Measurements from ENCODE around the gene GMPR2.
A peak's percentile ranks its signal among the peaks of the same experiment; 100 is the strongest.
"Not testable (repeated sequence)": the region's sequence is repeated elsewhere in the genome, so short reads cannot be mapped to it uniquely, and the experiment has no call there.

GMPR2 gene

DNA sequence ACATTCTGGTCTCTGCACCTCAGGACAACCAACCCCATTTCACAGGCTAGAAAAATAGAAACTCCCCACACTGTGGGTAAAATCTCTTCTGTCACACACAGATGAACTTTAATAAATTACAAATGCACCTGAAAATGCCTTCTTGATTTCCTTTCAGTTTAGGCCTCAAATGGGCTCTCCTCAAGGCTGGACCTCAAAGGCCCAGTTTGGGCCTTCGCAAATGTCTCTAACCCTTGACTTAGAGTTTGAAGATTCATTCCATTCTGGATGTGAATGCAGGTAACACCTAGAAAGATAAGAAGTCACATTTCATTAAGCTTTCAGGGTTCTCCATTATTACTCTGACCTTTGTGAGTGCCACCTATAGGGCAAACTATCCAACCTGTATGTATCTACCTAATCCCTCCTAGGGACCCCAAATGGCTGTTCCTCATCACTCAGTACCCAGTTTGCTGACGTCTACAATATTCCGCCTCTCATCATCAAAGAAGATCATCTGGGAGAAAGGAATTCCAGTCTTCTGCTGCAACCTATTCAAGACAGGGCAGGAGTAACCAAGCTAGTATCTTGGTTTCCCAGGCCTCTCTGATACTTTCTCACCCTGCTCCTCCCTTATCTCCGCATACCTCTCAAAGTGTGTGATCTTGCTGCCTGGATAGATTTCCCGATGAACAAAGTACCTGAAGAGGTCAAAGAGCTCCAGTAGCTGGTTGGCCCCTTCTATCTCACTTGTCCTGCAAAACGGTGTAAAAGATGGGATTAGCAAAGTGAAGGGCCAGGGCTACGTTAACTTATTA lies 18.7 kb upstream of the GMPR2 start:
- TF ChIP-seq, protein P1, sequence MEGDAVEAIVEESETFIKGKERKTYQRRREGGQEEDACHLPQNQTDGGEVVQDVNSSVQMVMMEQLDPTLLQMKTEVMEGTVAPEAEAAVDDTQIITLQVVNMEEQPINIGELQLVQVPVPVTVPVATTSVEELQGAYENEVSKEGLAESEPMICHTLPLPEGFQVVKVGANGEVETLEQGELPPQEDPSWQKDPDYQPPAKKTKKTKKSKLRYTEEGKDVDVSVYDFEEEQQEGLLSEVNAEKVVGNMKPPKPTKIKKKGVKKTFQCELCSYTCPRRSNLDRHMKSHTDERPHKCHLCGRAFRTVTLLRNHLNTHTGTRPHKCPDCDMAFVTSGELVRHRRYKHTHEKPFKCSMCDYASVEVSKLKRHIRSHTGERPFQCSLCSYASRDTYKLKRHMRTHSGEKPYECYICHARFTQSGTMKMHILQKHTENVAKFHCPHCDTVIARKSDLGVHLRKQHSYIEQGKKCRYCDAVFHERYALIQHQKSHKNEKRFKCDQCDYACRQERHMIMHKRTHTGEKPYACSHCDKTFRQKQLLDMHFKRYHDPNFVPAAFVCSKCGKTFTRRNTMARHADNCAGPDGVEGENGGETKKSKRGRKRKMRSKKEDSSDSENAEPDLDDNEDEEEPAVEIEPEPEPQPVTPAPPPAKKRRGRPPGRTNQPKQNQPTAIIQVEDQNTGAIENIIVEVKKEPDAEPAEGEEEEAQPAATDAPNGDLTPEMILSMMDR (IDR thresholded peaks at IDR 0.05; ENCODE audit: borderline replicate concordance, extremely low read depth, low read length, poor library complexity, severe bottlenecking), result peak; percentile 9
- no peak for TF ChIP-seq EZH2 (IDR thresholded peaks at IDR 0.05; ENCODE audit: borderline replicate concordance, low read depth, low read length, severe bottlenecking)
- peaks cover 37% of the 10 kb centered on the region for H3K36me3 ChIP-seq (ENCODE audit: insufficient read depth, low read length)

DNA sequence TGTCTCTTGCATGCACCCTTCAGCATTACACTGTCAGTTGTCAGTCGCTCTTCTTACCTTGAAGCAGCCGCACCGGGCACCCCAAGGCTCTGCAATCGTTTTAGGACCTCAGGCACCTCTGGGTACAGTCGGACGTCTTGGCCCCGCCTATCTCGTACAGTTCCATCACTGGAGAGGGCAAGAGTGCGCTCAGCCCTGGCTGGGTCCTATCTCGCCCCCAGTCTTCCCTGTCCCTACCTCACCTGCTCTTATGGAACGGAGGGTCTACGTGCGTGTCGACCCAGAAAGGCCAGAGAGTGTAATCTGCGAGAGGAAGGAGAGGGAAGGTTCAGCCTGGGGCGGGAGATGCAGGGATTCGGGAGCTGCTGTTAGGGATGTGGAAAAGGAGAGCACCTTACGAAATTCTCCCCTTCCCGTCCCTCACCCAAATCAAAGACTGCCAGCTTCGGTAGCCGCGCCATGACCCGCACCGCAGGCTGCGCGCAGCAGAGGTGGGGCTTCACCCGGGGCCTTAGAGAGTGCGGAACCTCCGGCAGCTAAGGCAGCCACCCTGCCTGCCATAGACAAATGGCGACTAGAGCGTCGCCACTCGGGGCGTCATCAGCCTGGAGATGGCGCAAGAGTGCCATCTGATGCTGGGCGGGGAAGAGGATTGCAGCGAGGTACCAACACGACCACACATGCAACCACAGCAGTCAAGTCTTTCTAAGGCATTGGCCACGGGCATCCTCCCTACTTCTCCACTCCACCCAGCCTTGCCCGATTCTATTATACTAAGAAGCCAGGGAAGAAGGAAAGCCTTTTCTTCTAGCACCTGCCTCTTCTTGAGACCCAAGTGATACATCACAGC lies 17.0 kb upstream of the GMPR2 start, which contains the start of gene MDP1:
MDP1 (minus strand) TSS at position 572 of the 850 bp plus-strand sequence; CDS start at position 461, 111 bp downstream.
- peak; percentile 89 for DNase-seq
- Histone ChIP-seq H3K79me2 (ENCODE audit: insufficient read depth, low read length) (peaks cover 54% of the 10 kb centered on the region), H3K4me2 (ENCODE audit: insufficient read depth, low read length) (peak within 1 kb of the TSS; percentile 92), H3K4me1 (ENCODE audit: insufficient read depth, low read length) (peaks cover 47% of the 10 kb centered on the region), H3K27me3 (ENCODE audit: insufficient read depth, low read length, poor library complexity) (no peaks in the 10 kb centered on the region), H2AFZ (ENCODE audit: low read depth, low read length) (peak within 1 kb of the TSS; percentile 92), H4K20me1 (ENCODE audit: insufficient read depth, low read length) (no peaks in the 10 kb centered on the region), H3K9me3 (ENCODE audit: insufficient read depth, low read length, severe bottlenecking) (no peaks in the 10 kb centered on the region), H3K36me3 (ENCODE audit: insufficient read depth, low read length) (peaks cover 20% of the 10 kb centered on the region), H3K9ac (ENCODE audit: low read depth, low read length) (peak within 1 kb of the TSS; percentile 84), H3K27ac (ENCODE audit: low read length) (peak within 1 kb of the TSS; percentile 80), H3K4me3 (ENCODE audit: low read depth in 1 of 2, low read length in 2 of 2) (peak within 1 kb of the TSS; percentile 61 to 89)
- peak; percentile 73 for ATAC-seq (ENCODE audit: insufficient read depth, low read depth)
- TF ChIP-seq, protein P1 (IDR thresholded peaks at IDR 0.05; ENCODE audit: borderline replicate concordance, extremely low read depth, low read length, poor library complexity, severe bottlenecking), result peak; percentile 91
- TF ChIP-seq EZH2 (IDR thresholded peaks at IDR 0.05; ENCODE audit: borderline replicate concordance, low read depth, low read length, severe bottlenecking), result no peak

More for the DNA sequence above, 18.7 kb upstream of the GMPR2 start:
- no peak for DNase-seq
- Histone ChIP-seq H3K4me3 (ENCODE audit: low read depth in 1 of 2, low read length in 2 of 2) (peak overlapping the region; percentile 61 to 89; a peak in 3 of 4 replicates), H4K20me1 (ENCODE audit: insufficient read depth, low read length) (no peaks in the 10 kb centered on the region), H3K27ac (ENCODE audit: low read length) (peak overlapping the region; percentile 86), H3K27me3 (ENCODE audit: insufficient read depth, low read length, poor library complexity) (no peaks in the 10 kb centered on the region), H3K9me3 (ENCODE audit: insufficient read depth, low read length, severe bottlenecking) (no peaks in the 10 kb centered on the region), H3K79me2 (ENCODE audit: insufficient read depth, low read length) (peaks cover 49% of the 10 kb centered on the region), H3K4me2 (ENCODE audit: insufficient read depth, low read length) (peak overlapping the region; percentile 92), H3K4me1 (ENCODE audit: insufficient read depth, low read length) (peaks cover 47% of the 10 kb centered on the region), H2AFZ (ENCODE audit: low read depth, low read length) (peak overlapping the region; percentile 90), H3K9ac (ENCODE audit: low read depth, low read length) (peak overlapping the region; percentile 84)
- ATAC-seq (ENCODE audit: insufficient read depth, low read depth), result no peak

DNA sequence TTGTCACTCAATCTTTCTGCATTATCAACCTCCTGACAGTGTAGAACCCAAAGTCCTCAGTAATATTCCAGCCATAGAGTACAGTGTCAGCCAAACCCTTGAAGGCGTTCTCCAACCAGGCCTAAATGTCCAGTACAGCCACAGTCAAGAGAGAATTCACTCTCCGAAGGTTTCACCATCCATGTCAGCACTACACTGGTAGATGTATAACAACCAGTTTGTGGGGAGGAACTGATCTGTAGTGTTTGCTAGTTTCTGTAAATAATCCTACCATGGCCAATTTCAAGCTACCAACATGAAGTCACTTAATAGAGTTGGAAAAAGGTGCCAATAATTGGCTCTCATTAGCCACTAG lies 16.4 kb upstream of the GMPR2 start:
- H4K20me1 ChIP-seq (ENCODE audit: insufficient read depth, low read length), result no peaks in the 10 kb centered on the region
- peaks cover 15% of the 10 kb centered on the region for H3K36me3 ChIP-seq (ENCODE audit: insufficient read depth, low read length)
- TF ChIP-seq EZH2 (IDR thresholded peaks at IDR 0.05; ENCODE audit: borderline replicate concordance, low read depth, low read length, severe bottlenecking), result no peak
- TF ChIP-seq, protein P1 (IDR thresholded peaks at IDR 0.05; ENCODE audit: borderline replicate concordance, extremely low read depth, low read length, poor library complexity, severe bottlenecking), result no peak
- no peaks in the 10 kb centered on the region for H3K27me3 ChIP-seq (ENCODE audit: insufficient read depth, low read length, poor library complexity)
- H3K4me1 ChIP-seq (ENCODE audit: insufficient read depth, low read length), result peaks cover 44% of the 10 kb centered on the region
- peak overlapping the region; percentile 56; the same call in 1 of the 2 replicates for H2AFZ ChIP-seq (ENCODE audit: low read depth, low read length)
- peaks cover 57% of the 10 kb centered on the region for H3K79me2 ChIP-seq (ENCODE audit: insufficient read depth, low read length)
- no peak for ATAC-seq (ENCODE audit: insufficient read depth, low read depth)
- H3K27ac ChIP-seq (ENCODE audit: low read length), result 0 out of 2 replicates have a peak overlapping the region, but pooled peaks have one; percentile 14
- DNase-seq, result no peak
- H3K9ac ChIP-seq (ENCODE audit: low read depth, low read length), result peak overlapping the region; percentile 84
- H3K9me3 ChIP-seq (ENCODE audit: insufficient read depth, low read length, severe bottlenecking), result no peaks in the 10 kb centered on the region
- peak overlapping the region; percentile 92 for H3K4me2 ChIP-seq (ENCODE audit: insufficient read depth, low read length)
- H3K4me3 ChIP-seq (ENCODE audit: low read depth in 1 of 2, low read length in 2 of 2), result peak overlapping the region in 1 of 2 experiments; percentile 89; a peak in 2 of 4 replicates

DNA sequence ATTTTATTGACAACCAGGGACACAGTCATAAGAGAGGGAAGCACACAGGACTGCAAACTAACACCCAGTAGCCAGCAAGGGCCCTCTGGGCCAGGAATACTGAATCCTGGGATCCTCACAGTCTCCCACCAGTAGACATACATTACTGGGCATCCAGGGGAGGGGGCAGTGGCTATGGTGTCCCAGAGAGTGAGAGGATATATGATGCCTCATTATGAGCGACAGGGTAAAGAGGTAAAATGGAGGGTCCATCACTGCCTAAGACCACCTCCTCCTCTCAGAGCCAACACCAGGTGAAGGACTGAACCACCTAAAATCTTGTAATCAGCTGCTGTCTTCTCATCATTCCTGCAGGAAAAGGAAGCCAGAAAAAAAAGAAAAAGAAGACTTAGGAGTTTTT lies 15.9 kb upstream of the GMPR2 start:
- not testable (repeated sequence) for H4K20me1 ChIP-seq (ENCODE audit: insufficient read depth, low read length)

More for the DNA sequence above, 15.9 kb upstream of the GMPR2 start:
- H2AFZ ChIP-seq (ENCODE audit: low read depth, low read length); H3K4me3 ChIP-seq (ENCODE audit: low read depth in 1 of 2, low read length in 2 of 2); H3K27me3 ChIP-seq (ENCODE audit: insufficient read depth, low read length, poor library complexity); DNase-seq; H3K27ac ChIP-seq (ENCODE audit: low read length); H3K9me3 ChIP-seq (ENCODE audit: insufficient read depth, low read length, severe bottlenecking); ATAC-seq (ENCODE audit: insufficient read depth, low read depth); H3K9ac ChIP-seq (ENCODE audit: low read depth, low read length): not testable (repeated sequence)
- 0 out of 2 replicates have a peak overlapping the region, but pooled peaks have one; percentile 92 for H3K4me2 ChIP-seq (ENCODE audit: insufficient read depth, low read length)
- H3K79me2 ChIP-seq (ENCODE audit: insufficient read depth, low read length), result peaks cover 51% of the 10 kb centered on the region
- peaks cover 39% of the 10 kb centered on the region for H3K4me1 ChIP-seq (ENCODE audit: insufficient read depth, low read length)
- H3K36me3 ChIP-seq (ENCODE audit: insufficient read depth, low read length), result peaks cover 11% of the 10 kb centered on the region
